Activated naive CD8-positive, alpha-beta T cell treated with anti-CD3 and anti-CD28 coated beads, Interleukin-2, amount 50 U/mL, for 24 hours (primary cell): ENCODE results near the gene GSN.

Experiments used
- ATAC-seq: fragments of 150-1000 bp; cut with Tn5 transposase; one replicate; pipeline ENCODE4 v1.10.0; 2021
- DNase-seq: peaks from one replicate; pipeline ENCODE4 v3.0.0; 2021
- H3K27ac Mint-ChIP-seq: one replicate; pipeline ENCODE4 v1.8.0; 2021; ENCODE audit warnings: mild to moderate bottlenecking, mixed read lengths
- H3K27me3 Mint-ChIP-seq: one replicate; pipeline ENCODE4 v1.8.0; 2021; ENCODE audit warnings: mixed read lengths
- H3K36me3 Mint-ChIP-seq: one replicate; pipeline ENCODE4 v1.8.0; 2021; ENCODE audit warnings: low read depth, mixed read lengths
- H3K4me1 Mint-ChIP-seq: one replicate; pipeline ENCODE4 v1.8.0; 2021; ENCODE audit warnings: mixed read lengths
- H3K4me3 Mint-ChIP-seq: one replicate; pipeline ENCODE4 v1.8.0; 2021; ENCODE audit warnings: mild to moderate bottlenecking, moderate library complexity, mixed read lengths
- H3K9me3 Mint-ChIP-seq: one replicate; pipeline ENCODE4 v1.8.0; 2021; ENCODE audit warnings: mixed read lengths

GSN gene

DNA sequence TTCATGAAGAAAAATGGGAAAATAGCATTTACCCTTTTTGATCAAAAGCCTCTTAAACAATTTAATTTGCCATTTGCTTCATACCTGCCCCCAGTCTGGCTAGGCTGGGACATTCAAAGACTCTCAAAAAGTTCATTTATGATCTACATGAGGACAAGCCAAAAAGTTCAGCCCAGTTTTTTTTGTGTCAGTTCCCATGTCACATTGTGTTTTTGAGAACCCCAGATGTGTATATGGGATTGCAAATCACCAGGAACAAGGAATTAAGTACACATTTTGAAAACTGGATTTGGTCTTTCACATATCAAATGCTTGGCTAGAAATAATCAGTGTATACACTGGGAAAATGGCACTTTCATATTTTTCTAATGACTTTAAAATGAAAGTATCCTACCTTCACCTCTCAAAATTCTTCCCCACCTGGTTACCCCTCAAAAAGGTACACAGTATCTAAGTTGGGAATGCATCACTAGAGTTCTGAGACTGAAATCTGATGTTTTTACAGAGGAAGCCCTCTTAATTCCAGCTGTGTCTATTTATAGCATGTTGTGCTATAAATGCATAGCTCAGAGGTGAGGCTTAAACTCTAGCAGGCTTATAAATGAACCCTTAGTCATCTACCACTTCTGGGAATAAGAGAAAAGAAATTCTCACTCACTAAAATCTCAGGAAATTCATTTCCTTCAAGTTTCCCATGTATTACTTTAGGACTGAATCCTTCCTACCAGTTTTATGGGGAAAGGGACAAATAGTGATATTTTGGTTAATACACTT, 92.8 kb downstream of the GSN start:
- Mint-ChIP-seq H3K27me3 (no peaks in the 10 kb centered on the region), H3K9me3 (no peaks in the 10 kb centered on the region), H3K36me3 (peaks cover 2% of the 10 kb centered on the region), H3K4me3 (no peak overlapping the region), H3K4me1 (peaks cover 64% of the 10 kb centered on the region), H3K27ac (no peak overlapping the region)
- ATAC-seq: no peak
- no peak for DNase-seq

DNA sequence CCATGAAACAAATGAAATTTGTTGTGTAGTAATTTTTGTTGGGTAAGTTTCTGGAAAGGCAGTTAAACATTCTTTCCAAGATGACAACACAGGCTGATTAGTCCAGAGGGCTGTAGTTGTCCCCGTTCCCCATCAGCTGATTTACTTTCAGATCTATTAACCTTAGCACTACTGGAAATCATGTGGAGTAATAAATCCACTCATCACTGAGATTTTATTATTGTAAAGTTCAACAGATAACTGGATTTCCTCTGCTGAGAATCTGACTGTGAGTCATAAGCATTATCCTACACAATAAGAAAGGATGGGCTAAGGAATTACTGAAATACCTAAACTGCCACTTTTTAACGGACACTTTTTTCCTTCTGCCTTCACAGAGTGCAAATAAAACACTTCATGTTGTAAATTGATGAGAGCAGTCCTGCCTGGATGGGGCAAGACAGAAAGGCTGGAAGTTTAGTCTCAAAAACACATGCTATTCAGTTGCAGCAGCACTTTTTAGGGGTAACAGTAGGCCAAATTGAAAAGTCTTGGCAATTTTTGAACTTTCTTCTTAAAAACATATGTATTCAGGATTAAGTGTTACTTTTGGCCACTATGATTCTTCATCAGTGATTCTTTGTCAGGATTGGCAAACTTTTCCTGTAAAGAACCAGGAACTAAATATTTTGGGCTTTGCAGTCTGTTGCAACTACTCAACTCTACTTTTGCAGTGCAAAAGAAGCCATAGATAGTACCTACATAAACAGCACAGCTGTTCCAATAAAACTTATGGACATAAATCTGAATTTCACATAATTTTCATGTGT, 95.1 kb downstream of the GSN start:
- no peak overlapping the region for H3K4me3 Mint-ChIP-seq
- H3K4me1 Mint-ChIP-seq: peaks cover 61% of the 10 kb centered on the region
- no peaks in the 10 kb centered on the region for H3K9me3 Mint-ChIP-seq
- no peaks in the 10 kb centered on the region for H3K27me3 Mint-ChIP-seq
- H3K27ac Mint-ChIP-seq: no peak overlapping the region
- ATAC-seq (no peak), DNase-seq (no peak)
- H3K36me3 Mint-ChIP-seq: peaks cover 2% of the 10 kb centered on the region

DNA sequence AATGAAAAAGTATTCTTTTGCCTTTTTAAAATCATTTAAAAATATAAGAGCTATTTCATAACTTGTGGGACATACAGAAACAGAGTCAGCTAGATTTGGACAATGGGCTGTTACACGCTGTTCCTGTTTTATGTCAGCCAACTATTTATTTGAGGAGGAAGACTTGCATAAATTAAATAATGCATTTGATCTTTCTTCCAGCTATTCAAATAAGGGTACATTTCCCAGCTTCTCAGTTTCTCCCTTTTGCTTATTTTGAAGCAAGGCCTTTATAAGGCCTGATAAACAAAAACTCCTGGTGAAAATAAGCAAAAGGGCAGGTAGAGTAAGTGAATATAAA, 95.6 kb downstream of the GSN start:
- ATAC-seq (no peak), DNase-seq (no peak)
- Mint-ChIP-seq H3K27me3 (no peaks in the 10 kb centered on the region), H3K9me3 (no peaks in the 10 kb centered on the region), H3K27ac (no peak overlapping the region), H3K4me3 (no peak overlapping the region), H3K4me1 (peaks cover 61% of the 10 kb centered on the region), H3K36me3 (peaks cover 2% of the 10 kb centered on the region)

DNA sequence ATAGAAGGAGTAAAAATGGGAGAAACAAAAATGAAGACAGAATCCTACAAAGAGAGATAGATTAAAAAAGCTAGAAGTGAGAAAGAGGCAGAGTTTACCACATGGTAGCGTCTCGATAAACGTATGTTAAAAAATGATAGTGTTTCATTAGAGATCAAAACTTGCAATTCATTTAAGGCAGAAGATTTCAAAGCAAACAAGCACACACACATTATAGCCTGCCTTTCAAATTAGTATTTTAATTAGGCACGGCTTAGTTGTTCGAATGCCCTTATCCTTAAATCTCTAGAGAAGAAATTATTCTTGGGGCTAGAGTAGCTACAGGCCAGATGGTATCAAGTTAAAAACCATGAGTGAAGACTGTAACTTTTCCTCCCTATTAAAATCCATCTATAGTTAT, 96.1 kb downstream of the GSN start:
- Mint-ChIP-seq H3K4me3 (no peak overlapping the region), H3K36me3 (peaks cover 2% of the 10 kb centered on the region), H3K9me3 (no peaks in the 10 kb centered on the region), H3K27ac (no peak overlapping the region), H3K27me3 (no peaks in the 10 kb centered on the region), H3K4me1 (peaks cover 61% of the 10 kb centered on the region)
- no peak for ATAC-seq
- no peak for DNase-seq

DNA sequence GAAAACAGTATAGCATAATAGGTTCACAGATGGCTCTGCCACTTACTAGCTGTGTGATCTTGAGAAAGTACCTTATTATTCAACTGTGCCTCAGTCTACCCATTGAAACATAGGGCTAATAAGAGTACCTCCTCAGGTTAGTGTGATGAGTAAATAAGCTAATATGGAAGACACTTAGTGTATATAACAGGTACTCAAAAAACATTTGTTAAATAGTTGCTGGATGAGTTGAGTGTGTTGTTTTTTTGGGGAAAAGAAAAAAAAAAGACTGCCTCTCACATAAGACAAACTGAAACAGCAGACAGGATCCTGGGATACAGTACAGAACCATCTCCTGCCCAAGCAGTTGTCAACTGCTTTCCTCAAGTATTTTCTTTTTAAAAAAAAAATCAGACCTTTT, 96.9 kb downstream of the GSN start:
- DNase-seq (no peak), ATAC-seq (no peak)
- peaks cover 59% of the 10 kb centered on the region for H3K4me1 Mint-ChIP-seq
- peaks cover 2% of the 10 kb centered on the region for H3K36me3 Mint-ChIP-seq
- H3K27me3 Mint-ChIP-seq: no peaks in the 10 kb centered on the region
- H3K27ac Mint-ChIP-seq: no peak overlapping the region
- H3K9me3 Mint-ChIP-seq: no peaks in the 10 kb centered on the region
- no peak overlapping the region for H3K4me3 Mint-ChIP-seq

DNA sequence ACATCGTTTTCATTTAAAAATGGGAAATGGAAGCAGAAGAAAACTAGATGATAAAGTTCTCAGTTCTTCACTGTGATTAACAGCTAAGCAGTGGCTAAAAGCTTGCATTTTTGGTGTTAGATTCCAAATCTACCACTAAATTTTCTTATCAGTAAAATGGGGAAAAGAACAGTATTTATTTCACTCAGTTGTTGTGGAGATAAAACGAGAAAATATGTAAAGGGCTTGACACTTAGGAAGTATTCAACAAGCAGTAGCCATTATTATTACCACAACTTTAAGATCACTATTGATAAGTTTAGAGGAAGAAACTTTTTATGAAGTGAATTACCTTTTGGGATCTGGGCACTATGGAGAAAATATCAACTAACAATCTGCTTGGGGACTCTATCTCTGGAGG, 97.6 kb downstream of the GSN start:
- no peak for ATAC-seq
- Mint-ChIP-seq H3K27ac (no peak overlapping the region), H3K4me3 (no peak overlapping the region), H3K4me1 (peaks cover 61% of the 10 kb centered on the region), H3K36me3 (peaks cover 6% of the 10 kb centered on the region), H3K27me3 (no peaks in the 10 kb centered on the region), H3K9me3 (peaks cover 4% of the 10 kb centered on the region)
- no peak for DNase-seq

DNA sequence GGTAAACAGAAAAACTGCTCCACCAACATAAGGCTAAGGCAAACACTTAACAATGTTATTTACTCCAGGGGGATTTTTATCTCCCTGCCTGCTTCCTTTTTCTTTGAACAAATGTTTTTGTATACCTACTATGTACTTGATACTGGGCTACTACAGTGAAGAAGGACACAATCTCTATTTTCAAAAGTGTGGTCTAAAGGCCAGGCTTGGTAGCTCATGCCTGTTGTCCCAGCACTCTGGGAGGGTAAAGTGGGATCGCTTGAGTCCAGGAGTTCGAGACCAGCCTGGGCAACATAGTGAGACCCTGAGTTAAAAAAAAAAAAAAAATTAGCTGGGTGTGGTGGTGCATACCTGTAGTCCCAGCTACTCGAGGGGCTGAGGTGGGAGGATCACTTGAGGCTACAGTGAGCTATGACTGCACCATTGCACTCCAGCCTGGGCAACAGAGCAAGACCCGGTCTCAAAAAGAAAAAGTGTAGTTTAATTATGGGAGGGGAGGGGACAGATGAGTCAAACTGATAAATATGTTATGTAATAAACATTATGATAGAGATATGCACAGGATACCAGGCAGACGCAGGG, 98.7 kb downstream of the GSN start:
- peaks cover 61% of the 10 kb centered on the region for H3K4me1 Mint-ChIP-seq
- no peak overlapping the region for H3K27ac Mint-ChIP-seq

DNA sequence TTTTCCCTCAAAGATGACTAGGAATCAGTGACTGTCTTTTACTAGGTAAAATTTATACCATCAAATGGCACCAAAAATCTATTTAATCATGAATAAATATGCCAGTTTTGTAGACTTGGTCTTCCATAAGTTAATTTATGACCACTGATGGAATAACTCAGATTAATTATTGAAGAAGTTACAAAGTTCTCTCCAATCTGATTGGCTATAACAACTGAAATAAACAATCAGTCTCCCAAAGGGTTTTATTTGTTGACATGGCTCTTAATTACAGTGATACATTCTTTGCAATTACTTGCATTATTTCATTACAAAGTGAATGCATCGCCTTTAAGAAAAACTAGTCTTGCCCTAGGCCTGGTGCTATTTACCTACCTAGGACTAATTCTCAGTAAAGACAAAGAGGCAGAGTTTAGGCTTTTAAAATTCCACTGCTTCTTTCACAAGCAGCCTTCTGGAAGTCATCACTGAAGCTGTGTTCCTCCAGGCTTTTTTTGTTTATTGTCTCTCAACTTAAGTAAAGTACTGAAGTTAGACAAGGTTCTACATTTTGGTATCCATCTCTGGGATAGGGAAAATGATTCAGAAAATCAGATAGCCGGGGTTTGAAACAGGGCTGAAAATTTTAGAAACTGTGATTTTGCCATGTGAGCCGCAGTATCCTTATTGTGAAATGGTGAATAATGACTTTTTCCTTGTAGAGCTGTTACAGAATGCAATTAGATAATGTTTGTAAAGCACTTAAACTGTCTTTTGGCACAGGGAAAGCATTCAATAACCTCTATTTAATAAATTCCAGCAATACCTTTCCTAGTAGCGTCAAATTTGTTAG, 99.6 kb downstream of the GSN start:
- H3K27ac Mint-ChIP-seq: peak overlapping the region; percentile 34

More for the DNA sequence above, 98.7 kb downstream of the GSN start:
- no peaks in the 10 kb centered on the region for H3K27me3 Mint-ChIP-seq
- peaks cover 6% of the 10 kb centered on the region for H3K36me3 Mint-ChIP-seq
- peaks cover 5% of the 10 kb centered on the region for H3K9me3 Mint-ChIP-seq
- DNase-seq: no peak
- no peak overlapping the region for H3K4me3 Mint-ChIP-seq
- ATAC-seq: no peak

DNA sequence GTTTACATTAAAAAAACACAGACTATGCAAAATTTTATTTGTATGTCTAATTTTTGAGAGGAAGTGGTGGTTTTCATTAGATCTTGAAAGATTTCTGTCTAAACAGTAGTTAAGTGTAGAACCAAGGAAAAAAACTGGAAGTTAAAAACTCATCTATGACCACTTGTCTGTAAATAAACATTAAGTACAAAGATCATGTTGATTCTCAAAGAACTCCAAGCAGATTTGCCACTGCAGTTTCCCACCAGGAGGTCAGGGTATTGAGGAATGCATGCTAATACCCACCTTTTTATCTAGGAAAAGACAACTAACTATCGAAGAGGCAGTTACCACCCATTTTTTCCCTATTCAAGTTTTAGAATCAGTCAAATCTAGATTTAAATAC, 100.2 kb downstream of the GSN start:
- no peak for DNase-seq
- no peak for ATAC-seq
- Mint-ChIP-seq H3K27me3 (no peaks in the 10 kb centered on the region), H3K4me3 (peak overlapping the region; percentile 86), H3K9me3 (peaks cover 5% of the 10 kb centered on the region), H3K27ac (peak overlapping the region; percentile 34), H3K36me3 (peaks cover 6% of the 10 kb centered on the region), H3K4me1 (peaks cover 67% of the 10 kb centered on the region)

More for the DNA sequence above, 99.6 kb downstream of the GSN start:
- Mint-ChIP-seq H3K27me3 (no peaks in the 10 kb centered on the region), H3K9me3 (peaks cover 5% of the 10 kb centered on the region), H3K4me1 (peaks cover 65% of the 10 kb centered on the region), H3K4me3 (peak overlapping the region; percentile 86), H3K36me3 (peaks cover 6% of the 10 kb centered on the region)
- ATAC-seq: no peak
- no peak for DNase-seq

DNA sequence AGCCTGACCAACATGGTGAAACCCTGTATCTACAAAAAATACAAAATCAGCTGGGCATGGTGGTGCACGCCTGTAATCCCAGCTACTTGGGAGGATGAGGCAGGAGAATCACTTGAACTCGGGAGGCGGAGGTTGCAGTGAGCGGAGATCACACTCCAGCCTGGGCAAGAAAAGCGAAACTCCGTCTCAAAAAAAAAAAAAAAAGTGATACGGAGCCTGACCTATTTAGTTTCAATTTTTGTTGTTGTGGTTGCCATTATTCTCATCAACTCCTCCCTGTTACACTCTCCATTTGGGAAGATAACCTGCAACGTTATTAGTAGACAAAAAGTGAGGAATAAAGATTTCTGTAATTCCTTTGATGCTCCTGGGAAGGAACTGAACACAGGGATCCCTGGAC, 100.8 kb downstream of the GSN start:
- no peak for ATAC-seq
- Mint-ChIP-seq H3K4me3 (peak overlapping the region; percentile 86), H3K4me1 (peaks cover 66% of the 10 kb centered on the region), H3K36me3 (peaks cover 6% of the 10 kb centered on the region), H3K27me3 (no peaks in the 10 kb centered on the region), H3K9me3 (peaks cover 5% of the 10 kb centered on the region), H3K27ac (peak overlapping the region; percentile 32)
- DNase-seq: no peak

DNA sequence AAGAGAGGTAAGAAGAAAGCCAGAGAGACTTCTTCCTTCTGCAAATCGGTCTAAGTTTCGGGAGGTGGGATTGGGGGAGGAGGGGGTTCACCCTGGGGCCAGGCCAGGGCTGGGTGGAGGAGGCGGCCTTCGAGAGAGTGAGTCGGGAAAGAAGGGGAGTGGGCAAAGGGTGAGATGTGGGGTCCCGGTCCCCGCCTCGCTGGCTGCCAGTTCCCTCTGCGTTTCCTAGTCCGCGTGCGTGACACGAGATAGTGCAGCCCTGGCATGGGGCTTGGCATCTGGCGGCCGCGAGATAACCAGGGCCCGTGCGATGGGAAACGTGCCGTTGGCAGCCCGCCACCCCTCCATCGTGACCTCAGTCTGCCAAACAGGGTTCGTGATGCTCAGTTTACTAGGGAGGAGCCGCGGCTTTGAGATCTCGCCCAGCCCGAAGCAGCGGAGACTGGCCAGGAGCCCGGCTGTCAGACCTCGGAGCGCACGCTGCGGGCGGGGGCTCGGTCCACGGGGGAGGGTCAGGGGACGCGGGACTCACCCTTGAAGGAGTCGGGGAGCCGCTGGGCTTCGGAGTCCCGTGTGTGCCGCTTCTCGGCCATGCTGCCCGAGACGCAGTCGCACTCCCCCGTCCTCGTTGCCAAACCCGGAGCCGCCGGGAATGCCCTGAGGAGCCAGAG, 101.8 kb downstream of the GSN start, which contains the start of gene STOM:
Gene STOM (minus strand): TSS at position 656 of the 671 bp plus-strand sequence. CDS start 63 bp downstream, at position 593.
- H3K4me1 Mint-ChIP-seq: peaks cover 62% of the 10 kb centered on the region
- H3K36me3 Mint-ChIP-seq: peaks cover 6% of the 10 kb centered on the region
- H3K4me3 Mint-ChIP-seq: peak within 1 kb of the TSS; percentile 86
- ATAC-seq: peak; percentile 55
- H3K27me3 Mint-ChIP-seq: no peaks in the 10 kb centered on the region
- DNase-seq: peak; percentile 63
- peak within 1 kb of the TSS; percentile 96 for H3K27ac Mint-ChIP-seq
- H3K9me3 Mint-ChIP-seq: peaks cover 5% of the 10 kb centered on the region

DNA sequence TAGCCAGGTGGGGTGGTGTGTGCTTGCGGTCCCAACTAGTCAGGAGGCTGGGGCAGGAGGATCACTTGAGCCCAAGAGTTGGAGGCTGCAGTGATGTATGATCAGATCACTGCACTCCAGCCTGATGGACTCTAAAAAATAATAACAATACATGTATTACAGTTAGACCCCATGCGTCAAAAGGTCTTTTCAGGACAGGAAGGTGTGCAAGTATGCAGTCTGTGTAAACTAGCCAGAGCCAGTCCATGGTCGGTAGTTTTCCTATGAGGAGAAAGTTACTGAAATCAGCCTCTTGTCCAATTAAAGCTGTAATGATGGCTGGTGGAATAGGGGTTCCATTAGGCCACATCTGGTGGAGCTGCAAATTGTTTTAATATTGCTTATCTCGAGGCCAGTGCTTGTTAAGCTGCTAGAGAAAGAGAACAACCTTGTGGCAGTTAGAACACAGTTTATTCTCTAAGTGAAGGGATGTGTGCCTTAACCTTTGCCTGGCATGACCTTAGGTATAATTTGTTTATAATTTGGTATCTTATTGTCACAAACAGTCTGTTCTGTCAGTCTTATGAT, 103.6 kb downstream of the GSN start:
- peaks cover 6% of the 10 kb centered on the region for H3K36me3 Mint-ChIP-seq
- no peaks in the 10 kb centered on the region for H3K27me3 Mint-ChIP-seq
- no peak for DNase-seq
- peaks cover 5% of the 10 kb centered on the region for H3K9me3 Mint-ChIP-seq
- H3K4me3 Mint-ChIP-seq: no peak overlapping the region
- H3K4me1 Mint-ChIP-seq: peaks cover 49% of the 10 kb centered on the region
- ATAC-seq: no peak
- no peak overlapping the region for H3K27ac Mint-ChIP-seq

DNA sequence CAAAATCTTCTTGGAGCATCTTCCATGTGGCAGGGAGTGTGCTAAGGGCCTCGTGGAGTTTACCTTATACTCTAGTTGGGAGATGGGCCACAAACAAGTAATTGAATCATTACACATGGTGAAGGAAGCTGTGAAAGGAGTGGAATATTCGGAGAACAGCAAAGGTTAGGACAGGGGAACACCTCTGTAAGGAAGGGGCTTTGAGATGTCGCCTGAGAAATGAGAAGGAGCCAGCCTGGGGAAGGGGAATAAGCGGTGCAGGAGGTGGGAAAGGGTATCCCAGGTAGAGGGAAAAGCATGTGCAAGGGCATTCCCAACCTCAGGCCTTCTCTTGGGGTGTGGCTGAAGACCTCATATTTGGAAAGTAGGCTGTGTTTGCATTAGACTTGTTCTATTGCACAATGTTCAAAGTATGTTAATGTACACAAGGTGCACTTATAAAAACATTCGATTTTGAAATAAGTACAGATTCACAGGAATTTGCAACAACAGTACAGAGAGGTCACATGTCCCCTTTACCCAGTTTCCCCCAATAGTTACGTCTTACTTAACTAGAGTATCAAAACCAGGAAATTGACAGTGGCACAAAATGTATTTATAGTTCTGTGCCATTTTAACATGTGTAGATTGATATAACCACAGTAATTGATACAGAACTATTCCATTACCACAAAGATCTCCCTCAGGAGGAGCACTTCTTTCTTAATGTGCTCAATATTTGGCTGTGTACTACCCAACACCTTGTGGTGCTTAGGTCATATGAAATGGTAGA, 104.5 kb downstream of the GSN start:
- Mint-ChIP-seq H3K27ac (no peak overlapping the region), H3K4me1 (peaks cover 45% of the 10 kb centered on the region), H3K9me3 (peaks cover 5% of the 10 kb centered on the region), H3K4me3 (no peak overlapping the region), H3K27me3 (no peaks in the 10 kb centered on the region), H3K36me3 (peaks cover 4% of the 10 kb centered on the region)
- ATAC-seq (no peak), DNase-seq (no peak)
